B cell (primary cell): Measurements from ENCODE around the gene EYA4. TPM values are rescaled to one million over a fixed set of nuclear protein-coding genes. Genes with fewer than 3 reads are reported as not detected.

Experiments used
- ATAC-seq: fragments of 200-7000 bp; cut with Tn5 transposase; one replicate; pipeline ENCODE4 v1.10.0; 2021; ENCODE audit warnings: low read depth, mild to moderate bottlenecking, moderate number of reproducible peaks, moderate library complexity
- CTCF ChIA-PET: fragments of 350-600 bp; sonication (Branson Sonifier 250); formaldehyde crosslinking; loops from one replicate; lab custom pipeline; 2021; ENCODE audit warnings: antibody characterized with exemption, inconsistent platforms; lab: Charles Lee
- POLR2A ChIA-PET: fragments of 350-600 bp; sonication (Branson Sonifier 250); formaldehyde crosslinking; loops from one replicate; lab custom pipeline; 2021; ENCODE audit warnings: antibody characterized with exemption; lab: Charles Lee
- DNase-seq: peaks from one replicate; pipeline ENCODE4 v3.0.0; 2013
- H2AFZ ChIP-seq: 2 replicates; pipeline ENCODE4 v1.6.1; 2012; ENCODE audit warnings: mild to moderate bottlenecking, low read depth, low read length; ENCODE audit not compliant: insufficient read depth, poor library complexity, severe bottlenecking
- H3K27ac ChIP-seq, 2 donors: 1 replicate in 1 of 2; 2 replicates in 1 of 2; pipeline ENCODE4 v1.5.1; 2012 to 2013; ENCODE audit warnings: low read length in 2 of 2, mild to moderate bottlenecking in 2 of 2, moderate library complexity in 1 of 2
- H3K27me3 ChIP-seq, 4 experiments: fragments of 200-600 bp in 1 of 4; sonication (generic) in 1 of 4; replicated peaks in 1 of 4; 1 replicate in 2 of 4; 2 replicates in 2 of 4; pipeline versions ENCODE4 v1.6.1 to v1.7.0; 2013 to 2016; ENCODE audit warnings: low read length in 3 of 4, mild to moderate bottlenecking in 2 of 4, mixed read lengths in 1 of 4, moderate library complexity in 1 of 4; ENCODE audit not compliant: insufficient read depth in 4 of 4, control insufficient read depth in 3 of 4; ENCODE audit errors: control extremely low read depth in 1 of 4
- H3K36me3 ChIP-seq, 2 experiments: replicated peaks in 1 of 2; 1 replicate in 1 of 2; 2 replicates in 1 of 2; pipeline versions ENCODE4 v1.6.1 to v1.7.1; 2013; ENCODE audit warnings: low read length in 1 of 2; ENCODE audit not compliant: insufficient read depth in 2 of 2, control insufficient read depth in 1 of 2; ENCODE audit errors: control extremely low read depth in 1 of 2, extremely low read depth in 1 of 2
- H3K4me1 ChIP-seq, 2 donors: fragments of 200-600 bp in 1 of 2; sonication (generic) in 1 of 2; 1 replicate in 1 of 2; 2 replicates in 1 of 2; pipeline versions ENCODE4 v1.5.1 to v1.6.1; 2013 to 2017; ENCODE audit warnings: low read length in 2 of 2; ENCODE audit not compliant: control insufficient read depth in 2 of 2, insufficient read depth in 2 of 2
- H3K4me2 ChIP-seq: replicated peaks from 2 replicates; pipeline ENCODE3; 2012; ENCODE audit warnings: mild to moderate bottlenecking, low read depth, low read length; ENCODE audit not compliant: poor library complexity, severe bottlenecking
- H3K4me3 ChIP-seq, 5 experiments: fragments of 200-600 bp in 1 of 5; sonication (generic) in 1 of 5; 1 replicate in 3 of 5; 2 replicates in 2 of 5; pipeline versions ENCODE4 v1.5.1 to v1.7.0; 2011 to 2016; ENCODE audit warnings: low read length in 4 of 5, mild to moderate bottlenecking in 4 of 5, low read depth in 2 of 5, control low read depth in 1 of 5, moderate library complexity in 1 of 5; ENCODE audit not compliant: insufficient read depth in 1 of 5; ENCODE audit errors: control extremely low read depth in 1 of 5, extremely low read depth in 1 of 5
- H3K79me2 ChIP-seq: fragments of 200-600 bp; sonication (generic); one replicate; pipeline ENCODE4 v1.6.0; 2016; ENCODE audit warnings: low read length; ENCODE audit not compliant: control insufficient read depth, insufficient read depth
- H3K9ac ChIP-seq: fragments of 200-600 bp; sonication (generic); 2 replicates; pipeline ENCODE4 v1.6.1; 2017; ENCODE audit warnings: mild to moderate bottlenecking, low read length, moderate library complexity
- H3K9me3 ChIP-seq, 3 donors: one replicate each; pipeline versions ENCODE4 v1.6.1 to v1.7.1; 2013; ENCODE audit warnings: low read length in 2 of 3; ENCODE audit not compliant: control insufficient read depth in 2 of 3, insufficient read depth in 1 of 3; ENCODE audit errors: control extremely low read depth in 1 of 3
- H4K20me1 ChIP-seq: 2 replicates; pipeline ENCODE4 v1.6.0; 2012; ENCODE audit warnings: mild to moderate bottlenecking, low read length; ENCODE audit not compliant: insufficient read depth, control insufficient read depth, poor library complexity, severe bottlenecking
- H3K27ac Mint-ChIP-seq: one replicate; pipeline ENCODE4 v1.8.0; 2021; ENCODE audit warnings: mixed read lengths
- H3K27me3 Mint-ChIP-seq: one replicate; pipeline ENCODE4 v1.8.0; 2021; ENCODE audit warnings: mixed read lengths
- H3K4me1 Mint-ChIP-seq: one replicate; pipeline ENCODE4 v1.8.0; 2021; ENCODE audit warnings: mixed read lengths
- H3K4me3 Mint-ChIP-seq: one replicate; pipeline ENCODE4 v1.8.0; 2021; ENCODE audit warnings: mixed read lengths
- H3K9me3 Mint-ChIP-seq: one replicate; pipeline ENCODE4 v1.8.0; 2022; ENCODE audit warnings: mixed read lengths; ENCODE audit not compliant: insufficient read depth
- EZH2 ChIP-seq: IDR thresholded peaks from 2 replicates; pipeline ENCODE4 v1.6.1; 2012; ENCODE audit warnings: borderline replicate concordance, low read depth, mild to moderate bottlenecking, moderate library complexity, low read length; ENCODE audit not compliant: insufficient read depth, poor library complexity, severe bottlenecking
- WGBS: methylation state at CpG from one replicate; pipeline ENCODE4 v1.1.5; 2013; ENCODE audit warnings: missing lambda C conversion rate; ENCODE audit not compliant: insufficient coverage; 5-methylcytosine and 5-hydroxymethylcytosine counted together
- intact Hi-C: fragments of 100-400 bp; cut with micrococcal nuclease; formaldehyde crosslinking; loops from one replicate; pipeline ENCODE4 v1.10.0; 2022
- polyA plus RNA-seq: library from polyadenylated mRNA; depleted of rRNA; stranded (reverse); fragments of >200 nt; gene quantifications from 2 replicates; pipeline ENCODE4 v1.2.3, GENCODE V29; 2012
- total RNA-seq, 2 donors: library from RNA; stranded (reverse); fragments of 120-200 nt in 1 of 2; gene quantifications; 1 replicate in 1 of 2; 2 replicates in 1 of 2; pipeline versions ENCODE4 v1.2.3 to v1.2.4, GENCODE V29; 2013 to 2022
- TF ChIP-seq, protein P1 (sequence below): fragments of 200-600 bp; IDR thresholded peaks from one replicate; pipeline ENCODE4 v1.8.0; 2022; ENCODE audit warnings: antibody characterized with exemption, mild to moderate bottlenecking

EYA4 gene
- total and polyA plus RNA-seq, 2 donors (not counting 1 experiment from before 2014, with no cell fraction given), result 0.49 TPM; not detected in 1

DNA sequence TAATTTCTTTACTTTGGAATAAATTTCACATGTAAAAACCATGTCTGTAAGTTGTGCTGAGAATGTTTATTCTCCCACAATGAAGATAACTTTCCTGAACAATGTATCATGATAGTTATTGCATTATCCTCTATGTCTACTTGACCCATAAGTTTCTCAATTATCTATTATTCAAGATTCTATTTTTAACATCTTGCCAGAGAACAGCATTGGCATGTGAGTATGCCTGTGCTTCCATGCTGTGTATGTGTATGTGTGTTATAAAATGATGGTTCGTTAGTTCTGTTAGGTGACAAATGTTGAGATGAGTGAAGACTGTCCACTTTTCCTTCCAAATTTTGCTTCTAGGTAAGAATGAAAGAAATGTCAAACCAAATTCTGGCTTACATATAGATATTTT, 111.9 kb downstream of the EYA4 start:
- intact Hi-C loops, result no loop called here
- no peak overlapping the region for H3K9ac ChIP-seq
- H3K4me3 ChIP-seq, result no peak overlapping the region
- no peaks in the 10 kb centered on the region for H4K20me1 ChIP-seq
- ATAC-seq (no peak), DNase-seq (no peak)
- CTCF ChIA-PET, result no interaction called here
- POLR2A ChIA-PET, result no interaction called here
- Mint-ChIP-seq H3K27ac (no peak overlapping the region), H3K4me3 (no peak overlapping the region), H3K27me3 (no peaks in the 10 kb centered on the region), H3K4me1 (no peaks in the 10 kb centered on the region), H3K9me3 (no peaks in the 10 kb centered on the region)
- TF ChIP-seq, protein P1, sequence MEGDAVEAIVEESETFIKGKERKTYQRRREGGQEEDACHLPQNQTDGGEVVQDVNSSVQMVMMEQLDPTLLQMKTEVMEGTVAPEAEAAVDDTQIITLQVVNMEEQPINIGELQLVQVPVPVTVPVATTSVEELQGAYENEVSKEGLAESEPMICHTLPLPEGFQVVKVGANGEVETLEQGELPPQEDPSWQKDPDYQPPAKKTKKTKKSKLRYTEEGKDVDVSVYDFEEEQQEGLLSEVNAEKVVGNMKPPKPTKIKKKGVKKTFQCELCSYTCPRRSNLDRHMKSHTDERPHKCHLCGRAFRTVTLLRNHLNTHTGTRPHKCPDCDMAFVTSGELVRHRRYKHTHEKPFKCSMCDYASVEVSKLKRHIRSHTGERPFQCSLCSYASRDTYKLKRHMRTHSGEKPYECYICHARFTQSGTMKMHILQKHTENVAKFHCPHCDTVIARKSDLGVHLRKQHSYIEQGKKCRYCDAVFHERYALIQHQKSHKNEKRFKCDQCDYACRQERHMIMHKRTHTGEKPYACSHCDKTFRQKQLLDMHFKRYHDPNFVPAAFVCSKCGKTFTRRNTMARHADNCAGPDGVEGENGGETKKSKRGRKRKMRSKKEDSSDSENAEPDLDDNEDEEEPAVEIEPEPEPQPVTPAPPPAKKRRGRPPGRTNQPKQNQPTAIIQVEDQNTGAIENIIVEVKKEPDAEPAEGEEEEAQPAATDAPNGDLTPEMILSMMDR, result no peak
- no peak for TF ChIP-seq EZH2
- H2AFZ ChIP-seq, result no peak overlapping the region
- no peaks in the 10 kb centered on the region for H3K4me1 ChIP-seq
- no peaks in the 10 kb centered on the region for H3K36me3 ChIP-seq
- WGBS, result no CpG with 5 or more reads among the region's 1 CpG
- H3K9me3 ChIP-seq, result no peaks in the 10 kb centered on the region
- H3K79me2 ChIP-seq, result no peaks in the 10 kb centered on the region
- H3K27ac ChIP-seq, result no peak overlapping the region
- no peak overlapping the region for H3K4me2 ChIP-seq
- no peaks in the 10 kb centered on the region for H3K27me3 ChIP-seq

DNA sequence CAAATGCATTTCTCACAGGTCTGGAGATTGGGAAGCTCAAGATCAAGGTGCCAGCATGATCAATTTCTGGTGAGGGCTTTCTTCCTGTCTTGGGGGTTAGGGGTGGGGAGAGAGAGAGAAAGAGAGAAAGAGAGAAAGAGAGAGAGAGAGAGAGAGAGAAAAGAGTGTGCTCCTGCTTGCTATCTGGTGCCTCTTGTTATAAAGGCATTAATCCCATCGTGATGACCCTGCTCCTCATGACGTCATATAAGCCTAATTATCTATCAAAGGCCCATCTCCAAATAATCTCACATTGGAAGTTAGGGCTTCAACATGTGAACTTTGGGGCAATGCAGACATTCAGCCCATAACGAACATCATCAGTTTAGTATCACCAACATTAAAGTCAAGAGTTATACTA, 114.8 kb downstream of the EYA4 start:
- H3K9ac ChIP-seq, result no peak overlapping the region
- Mint-ChIP-seq H3K27ac (no peak overlapping the region), H3K27me3 (no peaks in the 10 kb centered on the region), H3K4me1 (no peaks in the 10 kb centered on the region), H3K9me3 (no peaks in the 10 kb centered on the region), H3K4me3 (no peak overlapping the region)
- no peaks in the 10 kb centered on the region for H3K27me3 ChIP-seq
- no peaks in the 10 kb centered on the region for H3K79me2 ChIP-seq
- no peak overlapping the region for H2AFZ ChIP-seq
- no peak overlapping the region for H3K27ac ChIP-seq
- ChIA-PET CTCF (no interaction called here), POLR2A (no interaction called here)
- ATAC-seq (no peak), DNase-seq (no peak)
- no peak overlapping the region for H3K4me2 ChIP-seq
- WGBS, result no CpG with 5 or more reads among the region's 3 CpGs
- no peak overlapping the region for H3K4me3 ChIP-seq
- TF ChIP-seq EZH2, result no peak
- TF ChIP-seq, protein P1, result no peak
- no peaks in the 10 kb centered on the region for H3K9me3 ChIP-seq
- H4K20me1 ChIP-seq, result no peaks in the 10 kb centered on the region
- intact Hi-C loops, result no loop called here
- H3K36me3 ChIP-seq, result no peaks in the 10 kb centered on the region
- H3K4me1 ChIP-seq, result no peaks in the 10 kb centered on the region
